Measurements from ENCODE around the gene C1QTNF4. TPM values are rescaled to one million over a fixed set of nuclear protein-coding genes. Genes with fewer than 3 reads are reported as not detected.

C1QTNF4 gene
- total and polyA plus RNA-seq, 2 of the 13 experiments (the other 11 are each of a cell fraction or from before 2014, with no cell fraction given): not detected

GRCh38 chr11:47578524-47579494, 15.4 kb downstream of the C1QTNF4 start, which contains the start of the genes KBTBD4 and NDUFS3 (continued):
- peak; percentile 44; the same call in 1 of the 2 replicates for TF ChIP-seq ZHX1 (CRISPR knock-in tag; IDR thresholded peaks at IDR 0.05; ENCODE audit: low read depth)
- TF ChIP-seq SMAD9 (CRISPR knock-in tag; IDR thresholded peaks at IDR 0.05): peak; percentile 71
- TF ChIP-seq ZNF318 (CRISPR knock-in tag; IDR thresholded peaks at IDR 0.05): no peak
- no peak for TF ChIP-seq RAD51 (IDR thresholded peaks at IDR 0.05; ENCODE audit: borderline replicate concordance)
- TF ChIP-seq HNF1A (IDR thresholded peaks at IDR 0.05; ENCODE audit: low read depth): no peak; the same call in 1 of the 2 replicates
- peak; percentile 79 for TF ChIP-seq HNF1A (CRISPR knock-in tag; IDR thresholded peaks at IDR 0.05; ENCODE audit: borderline replicate concordance)
- TF ChIP-seq ZNF17 (CRISPR knock-in tag; IDR thresholded peaks at IDR 0.05): no peak
- peak; percentile 99 for TF ChIP-seq YEATS2 (CRISPR knock-in tag; IDR thresholded peaks at IDR 0.05; ENCODE audit: borderline replicate concordance)
- TF ChIP-seq ZNF672 (CRISPR knock-in tag; IDR thresholded peaks at IDR 0.05): no peak; the same call in 1 of the 2 replicates
- peak; percentile 56 for TF ChIP-seq PPARG (CRISPR knock-in tag; conservative IDR thresholded peaks at IDR 0.05)
